Panc1 (cell line): ENCODE measurements around the gene ASIC3.

Source experiments
- REST ChIP-seq, 2 experiments: IDR thresholded peaks; 2 replicates each; pipeline ENCODE4 v1.6.1; 2011 to 2012; ENCODE audit warnings: low read depth in 2 of 2, control low read depth in 1 of 2, low read length in 1 of 2, mild to moderate bottlenecking in 1 of 2, moderate library complexity in 1 of 2; ENCODE audit not compliant: insufficient read depth in 1 of 2
- TF ChIP-seq, protein P1 (sequence below): fragments of 450-650 bp; IDR thresholded peaks from 2 replicates; pipeline ENCODE4 v1.5.1; 2017; ENCODE audit warnings: mild to moderate bottlenecking

DNA sequence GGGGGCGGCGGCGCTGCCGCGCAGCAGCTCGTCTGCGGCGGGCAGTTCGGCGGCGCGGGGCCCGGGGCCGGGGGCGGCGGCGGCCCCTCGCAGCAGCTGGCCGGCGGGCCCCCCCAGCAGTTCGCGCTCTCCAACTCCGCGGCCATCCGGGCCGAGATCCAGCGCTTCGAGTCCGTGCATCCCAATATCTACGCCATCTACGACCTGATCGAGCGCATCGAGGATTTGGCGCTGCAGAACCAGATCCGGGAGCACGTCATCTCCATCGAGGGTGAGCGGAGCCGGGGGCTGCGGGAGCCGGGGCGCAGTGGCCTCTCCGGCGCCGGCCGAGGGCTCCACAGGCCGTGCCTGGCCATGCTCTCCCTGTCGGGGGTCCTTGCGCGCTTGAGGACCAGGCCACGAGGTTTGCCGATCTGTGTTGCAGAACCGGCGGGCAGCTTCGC is 38.5 kb downstream of the ASIC3 start:
- TF ChIP-seq, protein P1, sequence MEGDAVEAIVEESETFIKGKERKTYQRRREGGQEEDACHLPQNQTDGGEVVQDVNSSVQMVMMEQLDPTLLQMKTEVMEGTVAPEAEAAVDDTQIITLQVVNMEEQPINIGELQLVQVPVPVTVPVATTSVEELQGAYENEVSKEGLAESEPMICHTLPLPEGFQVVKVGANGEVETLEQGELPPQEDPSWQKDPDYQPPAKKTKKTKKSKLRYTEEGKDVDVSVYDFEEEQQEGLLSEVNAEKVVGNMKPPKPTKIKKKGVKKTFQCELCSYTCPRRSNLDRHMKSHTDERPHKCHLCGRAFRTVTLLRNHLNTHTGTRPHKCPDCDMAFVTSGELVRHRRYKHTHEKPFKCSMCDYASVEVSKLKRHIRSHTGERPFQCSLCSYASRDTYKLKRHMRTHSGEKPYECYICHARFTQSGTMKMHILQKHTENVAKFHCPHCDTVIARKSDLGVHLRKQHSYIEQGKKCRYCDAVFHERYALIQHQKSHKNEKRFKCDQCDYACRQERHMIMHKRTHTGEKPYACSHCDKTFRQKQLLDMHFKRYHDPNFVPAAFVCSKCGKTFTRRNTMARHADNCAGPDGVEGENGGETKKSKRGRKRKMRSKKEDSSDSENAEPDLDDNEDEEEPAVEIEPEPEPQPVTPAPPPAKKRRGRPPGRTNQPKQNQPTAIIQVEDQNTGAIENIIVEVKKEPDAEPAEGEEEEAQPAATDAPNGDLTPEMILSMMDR: no peak
- no peak for TF ChIP-seq REST (IDR thresholded peaks at IDR 0.05; ENCODE audit: insufficient read depth in 1 of 2, low read depth in 2 of 2, low read length in 1 of 2)
